Right renal cortex interstitium (tissue), 3 donors: Measurements from ENCODE around the gene TSPAN33. TPM values are rescaled to one million over a fixed set of nuclear protein-coding genes. Genes with fewer than 3 reads are reported as not detected.
"Not testable (repeated sequence)": the region's sequence is repeated elsewhere in the genome, so short reads cannot be mapped to it uniquely, and the experiment has no call there.

Source experiments
- DNase-seq, 3 donors: peaks; one replicate each; pipeline ENCODE4 v3.0.0-alpha.2; 2013; ENCODE audit warnings: low read depth in 3 of 3, low spot score in 2 of 3
- polyA plus RNA-seq, 3 donors: library from polyadenylated mRNA; unstranded; fragments of 120-200 nt; gene quantifications; one replicate each; pipeline ENCODE4 v1.2.1, GENCODE V29; 2013; ENCODE audit not compliant: insufficient read length in 3 of 3

The TSPAN33 gene
- polyA plus RNA-seq, 3 donors: 68.2 to 79.3 (median 69.6) TPM

- DNase-seq: peak in 1 of 3 donors; percentile 39
Measured at GRCh38 chr7:129169171-129169671, 24.7 kb downstream of the TSPAN33 start.

- DNase-seq: no peak
Measured at GRCh38 chr7:129169686-129170440, 25.4 kb downstream of the TSPAN33 start.

GRCh38 chr7:129170441-129171021, 26.0 kb downstream of the TSPAN33 start:
- DNase-seq: no peak

- not testable (repeated sequence) for DNase-seq
Measured at GRCh38 chr7:129173861-129174260, 29.4 kb downstream of the TSPAN33 start.

- peak in 1 of 3 donors; percentile 23 for DNase-seq
Measured at GRCh38 chr7:129176916-129177710, 32.6 kb downstream of the TSPAN33 start.

- no peak for DNase-seq
Measured at GRCh38 chr7:129184981-129185670, 40.6 kb downstream of the TSPAN33 start.

- DNase-seq: no peak
Measured at GRCh38 chr7:129186749-129187260, 42.3 kb downstream of the TSPAN33 start.

- DNase-seq: no peak
Measured at GRCh38 chr7:129187681-129188371, 43.3 kb downstream of the TSPAN33 start.

- DNase-seq: peak in 2 of 3 donors; percentile 81 to 86
Measured at GRCh38 chr7:129188372-129188891, 43.9 kb downstream of the TSPAN33 start, which contains the start of gene SMO. SMO (plus strand) TSS chr7:129188633; CDS start chr7:129189152, 519 bp downstream.

- DNase-seq: peak in 2 of 3 donors; percentile 10 to 15
Measured at GRCh38 chr7:129188892-129189660, 44.6 kb downstream of the TSPAN33 start.

GRCh38 chr7:129189661-129190310, 45.3 kb downstream of the TSPAN33 start:
- DNase-seq: no peak

GRCh38 chr7:129191272-129191671, 46.8 kb downstream of the TSPAN33 start:
- DNase-seq: no peak

- no peak for DNase-seq
Measured at GRCh38 chr7:129193892-129194291, 49.4 kb downstream of the TSPAN33 start.

- no peak for DNase-seq
Measured at GRCh38 chr7:129197771-129198170, 53.3 kb downstream of the TSPAN33 start.

GRCh38 chr7:129199406-129199805, 54.9 kb downstream of the TSPAN33 start:
- no peak for DNase-seq

- no peak for DNase-seq
Measured at GRCh38 chr7:129202058-129202777, 57.7 kb downstream of the TSPAN33 start.

GRCh38 chr7:129203050-129203741, 58.7 kb downstream of the TSPAN33 start:
- DNase-seq: no peak
